Mesenchymal stem cell (in vitro differentiated cells and primary cell): ENCODE measurements around the gene PRRX1.

Experiments
- DNase-seq: peaks from one replicate; pipeline ENCODE4 v3.0.0-alpha.2; 2013
- H2AFZ ChIP-seq: one replicate; pipeline ENCODE4 v1.6.1; 2013; ENCODE audit warnings: low read depth, mild to moderate bottlenecking, control low read depth, inconsistent platforms, low read length, moderate library complexity
- H2AK5ac ChIP-seq: 2 replicates; pipeline ENCODE4 v1.6.1; 2013; ENCODE audit warnings: low read length, moderate library complexity, mild to moderate bottlenecking, inconsistent platforms; ENCODE audit not compliant: severe bottlenecking
- H2BK120ac ChIP-seq: one replicate; pipeline ENCODE4 v1.6.1; 2013; ENCODE audit warnings: low read depth, mild to moderate bottlenecking, inconsistent platforms, low read length, moderate library complexity
- H2BK12ac ChIP-seq, 2 experiments: one replicate each; pipeline ENCODE4 v1.6.1; 2013; ENCODE audit warnings: inconsistent platforms in 2 of 2, low read length in 2 of 2, mild to moderate bottlenecking in 2 of 2, moderate library complexity in 2 of 2, control low read depth in 1 of 2
- H2BK15ac ChIP-seq: one replicate; pipeline ENCODE4 v1.6.1; 2013; ENCODE audit warnings: mild to moderate bottlenecking, low read depth, inconsistent platforms; ENCODE audit not compliant: poor library complexity, severe bottlenecking
- H2BK5ac ChIP-seq: 2 replicates; pipeline ENCODE4 v1.6.1; 2013; ENCODE audit warnings: low read depth, mild to moderate bottlenecking, low read length, control low read depth, inconsistent platforms; ENCODE audit not compliant: poor library complexity, severe bottlenecking
- H3K14ac ChIP-seq, 2 experiments: one replicate each; pipeline ENCODE4 v1.6.1; 2013; ENCODE audit warnings: inconsistent platforms in 2 of 2, low read length in 2 of 2, control low read depth in 1 of 2, mild to moderate bottlenecking in 1 of 2, moderate library complexity in 1 of 2
- H3K18ac ChIP-seq, 2 experiments: one replicate each; pipeline ENCODE4 v1.6.1; 2013; ENCODE audit warnings: inconsistent platforms in 2 of 2, low read length in 2 of 2, control low read depth in 1 of 2, low read depth in 1 of 2, mild to moderate bottlenecking in 1 of 2
- H3K23ac ChIP-seq, 2 experiments: one replicate each; pipeline ENCODE4 v1.6.1; 2013; ENCODE audit warnings: inconsistent platforms in 2 of 2, low read length in 2 of 2, mild to moderate bottlenecking in 2 of 2, moderate library complexity in 2 of 2, control low read depth in 1 of 2
- H3K27ac ChIP-seq: 2 replicates; pipeline ENCODE4 v1.5.1; 2013; ENCODE audit warnings: mild to moderate bottlenecking, moderate library complexity, low read length, control low read depth, inconsistent platforms; ENCODE audit not compliant: poor library complexity, severe bottlenecking
- H3K27me3 ChIP-seq, 2 experiments: 2 replicates each; pipeline versions ENCODE4 v1.6.1 to v1.7.0; 2013; ENCODE audit warnings: low read length in 2 of 2, mild to moderate bottlenecking in 2 of 2, moderate library complexity in 2 of 2, control low read depth in 1 of 2, inconsistent platforms in 1 of 2; ENCODE audit not compliant: control insufficient read depth in 1 of 2, insufficient read depth in 1 of 2
- H3K36me3 ChIP-seq, 2 experiments: 2 replicates each; pipeline versions ENCODE4 v1.6.1 to v1.7.0; 2013; ENCODE audit warnings: low read length in 2 of 2, control low read depth in 1 of 2, inconsistent platforms in 1 of 2, low read depth in 1 of 2, mild to moderate bottlenecking in 1 of 2; ENCODE audit not compliant: insufficient read depth in 2 of 2, control insufficient read depth in 1 of 2
- H3K4ac ChIP-seq, 2 experiments: one replicate each; pipeline ENCODE4 v1.6.1; 2013; ENCODE audit warnings: inconsistent platforms in 2 of 2, low read length in 2 of 2, mild to moderate bottlenecking in 2 of 2, moderate library complexity in 2 of 2, control low read depth in 1 of 2, low read depth in 1 of 2
- H3K4me1 ChIP-seq: 2 replicates; pipeline ENCODE4 v1.6.1; 2013; ENCODE audit warnings: low read depth, low read length, control low read depth; ENCODE audit not compliant: control insufficient read depth, insufficient read depth
- H3K4me2 ChIP-seq: 2 replicates; pipeline ENCODE4 v1.6.1; 2013; ENCODE audit warnings: low read length, mild to moderate bottlenecking, inconsistent platforms; ENCODE audit not compliant: poor library complexity, severe bottlenecking
- H3K4me3 ChIP-seq, 2 experiments: 2 replicates each; pipeline versions ENCODE4 v1.5.1 to v1.7.0; 2013; ENCODE audit warnings: low read length in 2 of 2, mild to moderate bottlenecking in 2 of 2, control low read depth in 1 of 2, low read depth in 1 of 2; ENCODE audit not compliant: insufficient read depth in 1 of 2
- H3K79me1 ChIP-seq: replicated peaks from 2 replicates; pipeline ENCODE4 v1.6.1; 2013; ENCODE audit warnings: mild to moderate bottlenecking, control low read depth, low read length, inconsistent platforms; ENCODE audit not compliant: poor library complexity, severe bottlenecking
- H3K9ac ChIP-seq: 2 replicates; pipeline ENCODE4 v1.7.0; 2013; ENCODE audit warnings: mild to moderate bottlenecking, low read length, moderate library complexity
- H3K9me3 ChIP-seq: 2 replicates; pipeline ENCODE4 v1.7.0; 2013; ENCODE audit warnings: mild to moderate bottlenecking, low read length; ENCODE audit not compliant: control insufficient read depth
- H4K8ac ChIP-seq: one replicate; pipeline ENCODE4 v1.6.1; 2013; ENCODE audit warnings: inconsistent platforms, mild to moderate bottlenecking, low read length, moderate library complexity
- H4K91ac ChIP-seq: one replicate; pipeline ENCODE4 v1.6.1; 2013; ENCODE audit warnings: mild to moderate bottlenecking, low read length, inconsistent platforms
- WGBS: methylation state at CpG from one replicate; pipeline ENCODE4 v1.1.7; 2013; ENCODE audit warnings: mixed read lengths; 5-methylcytosine and 5-hydroxymethylcytosine counted together

PRRX1 gene

GRCh38 chr1:170758992-170759391 is 95.1 kb downstream of the PRRX1 start:
- H3K36me3 ChIP-seq: no peaks in the 10 kb centered on the region
- H4K8ac ChIP-seq: no peak overlapping the region
- WGBS: 100% methylated on average over 2 of the region's 2 CpGs
- H3K4me1 ChIP-seq: no peaks in the 10 kb centered on the region
- H2BK5ac ChIP-seq: no peak overlapping the region
- H2BK15ac ChIP-seq: no peak overlapping the region
- H3K79me1 ChIP-seq: no peaks in the 10 kb centered on the region
- no peak for DNase-seq
- H3K9ac ChIP-seq: no peak overlapping the region
- no peak overlapping the region for H4K91ac ChIP-seq
- no peak overlapping the region for H3K18ac ChIP-seq
- no peak overlapping the region for H3K4ac ChIP-seq
- no peak overlapping the region for H2AK5ac ChIP-seq
- no peak overlapping the region for H3K27ac ChIP-seq
- H3K9me3 ChIP-seq: peaks cover 6% of the 10 kb centered on the region
- no peak overlapping the region for H2BK12ac ChIP-seq
- no peak overlapping the region for H2BK120ac ChIP-seq
- no peak overlapping the region for H3K23ac ChIP-seq
- no peaks in the 10 kb centered on the region for H3K27me3 ChIP-seq
- no peak overlapping the region for H3K14ac ChIP-seq
- no peak overlapping the region for H3K4me2 ChIP-seq
- no peak overlapping the region for H3K4me3 ChIP-seq
- H2AFZ ChIP-seq: no peak overlapping the region

GRCh38 chr1:170765279-170765678 is 101.3 kb downstream of the PRRX1 start:
- Histone ChIP-seq H3K4ac (no peak overlapping the region), H3K79me1 (no peaks in the 10 kb centered on the region), H3K36me3 (no peaks in the 10 kb centered on the region), H3K4me2 (no peak overlapping the region), H3K23ac (no peak overlapping the region), H4K91ac (no peak overlapping the region), H3K9ac (peak overlapping the region; percentile 13), H2BK5ac (no peak overlapping the region), H3K27ac (no peak overlapping the region), H2BK15ac (no peak overlapping the region), H3K18ac (no peak overlapping the region), H3K4me3 (no peak overlapping the region), H3K4me1 (no peaks in the 10 kb centered on the region), H3K9me3 (peaks cover 6% of the 10 kb centered on the region), H2BK12ac (no peak overlapping the region), H2BK120ac (no peak overlapping the region), H4K8ac (no peak overlapping the region), H2AK5ac (no peak overlapping the region), H2AFZ (no peak overlapping the region), H3K14ac (no peak overlapping the region), H3K27me3 (no peaks in the 10 kb centered on the region)
- 100% methylated on average over 1 of the region's 1 CpG for WGBS
- no peak for DNase-seq

- H2AFZ ChIP-seq: no peak overlapping the region
- DNase-seq: peak; percentile 23
- H3K4me2 ChIP-seq: no peak overlapping the region
Observed at GRCh38 chr1:170765712-170766330, 101.9 kb downstream of the PRRX1 start.

GRCh38 chr1:170768929-170769328 is 105.0 kb downstream of the PRRX1 start:
- Histone ChIP-seq H3K27ac (no peak overlapping the region), H2BK5ac (no peak overlapping the region), H3K9me3 (no peaks in the 10 kb centered on the region), H2AFZ (no peak overlapping the region), H3K79me1 (no peaks in the 10 kb centered on the region), H3K4me1 (no peaks in the 10 kb centered on the region), H3K14ac (no peak overlapping the region), H3K4me3 (no peak overlapping the region), H3K9ac (no peak overlapping the region), H3K27me3 (no peaks in the 10 kb centered on the region), H3K4me2 (no peak overlapping the region), H2AK5ac (no peak overlapping the region), H2BK120ac (no peak overlapping the region), H4K8ac (no peak overlapping the region), H4K91ac (no peak overlapping the region), H3K23ac (no peak overlapping the region), H3K18ac (no peak overlapping the region), H3K36me3 (no peaks in the 10 kb centered on the region), H2BK12ac (no peak overlapping the region), H2BK15ac (no peak overlapping the region), H3K4ac (no peak overlapping the region)
- DNase-seq: no peak
- 100% methylated on average over 1 of the region's 1 CpG for WGBS

More at GRCh38 chr1:170765712-170766330, 101.9 kb downstream of the PRRX1 start:
- no peak overlapping the region for H3K23ac ChIP-seq
- H2BK120ac ChIP-seq: no peak overlapping the region
- 90% methylated on average over 9 of the region's 10 CpGs for WGBS
- H3K9ac ChIP-seq: peak overlapping the region; percentile 13
- H2BK5ac ChIP-seq: no peak overlapping the region
- no peaks in the 10 kb centered on the region for H3K79me1 ChIP-seq
- no peak overlapping the region for H2AK5ac ChIP-seq
- H2BK15ac ChIP-seq: no peak overlapping the region
- H3K9me3 ChIP-seq: peaks cover 6% of the 10 kb centered on the region
- H3K4ac ChIP-seq: no peak overlapping the region
- no peak overlapping the region for H2BK12ac ChIP-seq
- no peak overlapping the region for H3K14ac ChIP-seq
- no peak overlapping the region for H4K91ac ChIP-seq
- H4K8ac ChIP-seq: no peak overlapping the region
- no peak overlapping the region for H3K18ac ChIP-seq
- no peaks in the 10 kb centered on the region for H3K36me3 ChIP-seq
- H3K27me3 ChIP-seq: no peaks in the 10 kb centered on the region
- H3K4me1 ChIP-seq: no peaks in the 10 kb centered on the region
- H3K27ac ChIP-seq: no peak overlapping the region
- H3K4me3 ChIP-seq: no peak overlapping the region
